Colonic mucosa (tissue), 4 donors: ENCODE data around the gene TMEM254. TPM values are rescaled to one million over a fixed set of nuclear protein-coding genes. Genes with fewer than 3 reads are reported as not detected.
"Not testable (repeated sequence)": the region's sequence is repeated elsewhere in the genome, so short reads cannot be mapped to it uniquely, and the experiment has no call there.

Experiments
- DNase-seq: peaks from one replicate; pipeline ENCODE4 v3.0.0-alpha.2; 2020
- H3K27ac ChIP-seq: fragments of 200-600 bp; one replicate; pipeline ENCODE4 v1.8.0; 2021
- H3K27me3 ChIP-seq: fragments of 200-600 bp; one replicate; pipeline ENCODE4 v1.8.0; 2021
- H3K36me3 ChIP-seq: fragments of 200-600 bp; one replicate; pipeline ENCODE4 v1.8.0; 2021
- H3K4me1 ChIP-seq: fragments of 200-600 bp; one replicate; pipeline ENCODE4 v1.8.0; 2021; ENCODE audit warnings: mild to moderate bottlenecking
- H3K4me3 ChIP-seq: fragments of 200-600 bp; one replicate; pipeline ENCODE4 v1.8.0; 2021
- H3K9ac ChIP-seq, 2 donors: one replicate each; pipeline ENCODE4 v1.7.0; 2013; ENCODE audit warnings: control low read depth in 2 of 2, low read depth in 2 of 2, low read length in 2 of 2
- H3K9me3 ChIP-seq: fragments of 200-600 bp; one replicate; pipeline ENCODE4 v1.8.0; 2021
- CTCF ChIP-seq: fragments of 200-600 bp; IDR thresholded peaks from one replicate; pipeline ENCODE4 v1.8.0; 2022; ENCODE audit warnings: antibody characterized with exemption, mild to moderate bottlenecking
- intact Hi-C: fragments of 100-400 bp; cut with DNase I; formaldehyde crosslinking; loops from one replicate; pipeline ENCODE4 v1.14.1; 2022
- total RNA-seq, 2 donors: library from RNA; stranded (reverse); fragmentation: NEBNext Ultra II Directional in 1 of 2; extraction: Animal tissue kit (Norgen Biotek cat#: 25700) in 1 of 2; gene quantifications; one replicate each; pipeline ENCODE4 v1.2.1, GENCODE V29; 2021
- donor health status: healthy.
- donor health status: DM: no; HTN: no; CAD: no.
- donor health status: DM: no; HTN: no; CAD: no.

Gene TMEM254
- total RNA-seq, 2 donors from 2014 or later = 15.7 to 32.0 TPM

- Histone ChIP-seq H3K36me3 (no peaks in the 10 kb centered on the region), H3K9ac (no peak overlapping the region), H3K4me1 (no peaks in the 10 kb centered on the region), H3K27me3 (no peaks in the 10 kb centered on the region), H3K9me3 (no peaks in the 10 kb centered on the region), H3K27ac (no peak overlapping the region), H3K4me3 (no peak overlapping the region)
- no peak for TF ChIP-seq CTCF
- no peak for DNase-seq
- intact Hi-C loops = no loop called here
These were observed 37.3 kb upstream of the TMEM254 start for GRCh38 chr10:80041162-80041561.

- H3K36me3 ChIP-seq, H3K27me3 ChIP-seq, H3K27ac ChIP-seq, H3K4me1 ChIP-seq, H3K9me3 ChIP-seq, H3K4me3 ChIP-seq, intact Hi-C loops, H3K9ac ChIP-seq, DNase-seq: not testable (repeated sequence)
These were observed 33.5 kb upstream of the TMEM254 start for GRCh38 chr10:80044935-80045334.

- no peaks in the 10 kb centered on the region for H3K27me3 ChIP-seq
- intact Hi-C loops = no loop called here
- peak; percentile 81 for DNase-seq
- H3K36me3 ChIP-seq = no peaks in the 10 kb centered on the region
- no peaks in the 10 kb centered on the region for H3K4me1 ChIP-seq
- H3K9ac ChIP-seq = no peak overlapping the region
- H3K9me3 ChIP-seq = no peaks in the 10 kb centered on the region
- no peak overlapping the region for H3K4me3 ChIP-seq
- no peak overlapping the region for H3K27ac ChIP-seq
- peak; percentile 89 for TF ChIP-seq CTCF
These were observed 31.6 kb upstream of the TMEM254 start for GRCh38 chr10:80046629-80047441.

- no peak for DNase-seq
- Histone ChIP-seq H3K9ac (no peak overlapping the region), H3K4me1 (no peaks in the 10 kb centered on the region), H3K9me3 (no peaks in the 10 kb centered on the region), H3K27ac (no peak overlapping the region), H3K27me3 (no peaks in the 10 kb centered on the region), H3K36me3 (no peaks in the 10 kb centered on the region), H3K4me3 (no peak overlapping the region)
- TF ChIP-seq CTCF = no peak
- intact Hi-C loops = no loop called here
These were observed 27.7 kb upstream of the TMEM254 start for GRCh38 chr10:80050752-80051151.

DNA sequence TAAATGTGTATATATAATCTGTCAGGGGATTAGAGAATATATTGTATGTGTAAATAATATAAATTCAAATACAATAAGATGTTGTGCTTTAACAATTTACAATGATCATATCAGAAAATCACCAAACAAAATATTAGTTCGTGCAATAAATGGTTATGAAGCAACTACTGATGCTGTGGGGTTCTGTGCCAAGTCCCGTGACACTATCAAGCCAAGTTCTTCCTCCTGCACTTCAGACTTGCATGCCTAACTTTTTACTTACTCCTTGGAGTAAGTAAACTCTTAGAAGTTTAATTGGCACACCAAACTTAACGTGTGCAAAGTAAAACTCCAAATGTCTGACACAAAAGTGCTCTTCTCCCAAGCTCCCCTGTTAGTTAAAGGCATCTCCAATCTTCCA lies 26.5 kb upstream of the TMEM254 start:
- no peak overlapping the region for H3K9ac ChIP-seq
- no peak for TF ChIP-seq CTCF
- no peaks in the 10 kb centered on the region for H3K36me3 ChIP-seq
- no peaks in the 10 kb centered on the region for H3K27me3 ChIP-seq
- no peaks in the 10 kb centered on the region for H3K4me1 ChIP-seq
- no peak for DNase-seq
- no peak overlapping the region for H3K27ac ChIP-seq
- no peak overlapping the region for H3K4me3 ChIP-seq
- H3K9me3 ChIP-seq = no peaks in the 10 kb centered on the region
- intact Hi-C loops = no loop called here

GRCh38 chr10:80055760-80056159 lies 22.7 kb upstream of the TMEM254 start:
- Histone ChIP-seq H3K27ac (no peak overlapping the region), H3K9me3 (no peaks in the 10 kb centered on the region), H3K9ac (no peak overlapping the region), H3K4me1 (no peaks in the 10 kb centered on the region), H3K27me3 (no peaks in the 10 kb centered on the region), H3K4me3 (no peak overlapping the region), H3K36me3 (no peaks in the 10 kb centered on the region)
- no peak for TF ChIP-seq CTCF
- DNase-seq = no peak
- intact Hi-C loops = loop anchor here (5.0 kb wide), 1 partner anchor 72 kb away; no protein-coding TSS in a partner anchor
